IPS-18a (cell line): ENCODE results near the gene ZBTB20.
"Not testable (repeated sequence)": the region's sequence is repeated elsewhere in the genome, so short reads cannot be mapped to it uniquely, and the experiment has no call there.

Experiments used
- H3K27ac ChIP-seq: one replicate; pipeline ENCODE4 v1.5.1; 2013; ENCODE audit warnings: low read length
- H3K27me3 ChIP-seq: one replicate; pipeline ENCODE4 v1.6.1; 2013; ENCODE audit warnings: mild to moderate bottlenecking, low read length; ENCODE audit not compliant: control insufficient read depth, insufficient read depth
- H3K36me3 ChIP-seq: one replicate; pipeline ENCODE4 v1.6.1; 2013; ENCODE audit warnings: low read depth, low read length; ENCODE audit not compliant: control insufficient read depth
- H3K4me1 ChIP-seq: one replicate; pipeline ENCODE4 v1.6.1; 2013; ENCODE audit warnings: low read depth, low read length; ENCODE audit not compliant: control insufficient read depth
- H3K4me3 ChIP-seq: one replicate; pipeline ENCODE4 v1.5.1; 2013; ENCODE audit warnings: low read length
- H3K9ac ChIP-seq: one replicate; pipeline ENCODE4 v1.6.1; 2013; ENCODE audit warnings: mild to moderate bottlenecking, low read length, moderate library complexity
- H3K9me3 ChIP-seq: one replicate; pipeline ENCODE4 v1.6.1; 2013; ENCODE audit warnings: low read depth, low read length; ENCODE audit not compliant: control insufficient read depth

Gene ZBTB20

DNA sequence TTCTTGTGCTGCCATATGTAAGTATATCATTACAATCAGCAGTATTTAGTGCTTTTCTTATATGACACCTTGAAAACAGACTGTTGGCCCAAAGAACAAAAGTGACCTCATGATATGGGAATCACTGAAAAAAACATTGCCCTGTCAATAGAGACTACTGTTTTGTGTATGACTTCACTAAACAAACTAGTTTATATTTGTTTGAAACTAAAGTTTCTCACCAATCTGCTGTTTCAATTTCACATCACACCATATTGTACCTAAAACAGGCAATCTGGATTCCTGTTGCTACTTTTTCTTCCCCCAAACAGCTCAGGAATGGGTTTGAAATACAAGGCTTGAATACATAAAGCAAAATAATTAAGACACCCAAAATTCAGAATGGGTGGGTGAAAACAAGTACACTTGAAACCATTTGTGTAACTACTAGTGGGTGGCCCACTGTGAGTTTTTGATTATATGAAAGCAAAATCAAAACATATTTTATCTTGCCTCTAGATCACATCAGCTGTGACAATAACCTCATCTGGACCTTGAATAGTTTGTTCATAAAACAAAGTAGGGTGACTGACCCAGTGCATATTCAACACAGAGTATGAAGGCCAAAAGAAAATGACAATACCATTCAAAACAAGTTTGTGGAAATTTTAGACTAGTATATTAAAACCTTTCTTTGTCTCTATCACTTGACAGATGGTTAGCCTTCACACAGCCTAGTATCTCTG is 5.9 kb downstream of the ZBTB20 start:
- H3K4me3 ChIP-seq = no peak overlapping the region
- no peaks in the 10 kb centered on the region for H3K9me3 ChIP-seq
- H3K4me1 ChIP-seq = peaks cover 18% of the 10 kb centered on the region
- H3K36me3 ChIP-seq = no peaks in the 10 kb centered on the region
- no peak overlapping the region for H3K9ac ChIP-seq
- H3K27ac ChIP-seq = no peak overlapping the region
- H3K27me3 ChIP-seq = no peaks in the 10 kb centered on the region

DNA sequence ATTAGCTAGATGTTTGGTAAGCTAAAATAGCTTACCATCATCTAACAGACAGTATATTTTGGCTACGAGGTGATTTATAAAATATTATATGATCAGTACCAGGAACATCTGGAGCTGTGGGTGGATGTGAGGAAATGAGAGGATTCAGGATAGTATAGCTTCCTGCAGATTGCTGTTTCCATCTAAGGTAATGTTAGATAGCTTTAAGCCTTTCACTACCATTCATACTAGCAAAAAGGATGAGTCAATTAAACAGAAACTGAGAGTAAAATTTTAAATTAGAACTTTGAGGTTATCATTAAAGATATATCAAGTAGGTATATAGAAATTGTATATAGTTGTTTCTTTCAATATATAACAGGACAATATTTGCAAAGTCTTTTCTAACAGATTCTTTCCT is 8.0 kb downstream of the ZBTB20 start:
- Histone ChIP-seq H3K36me3 (no peaks in the 10 kb centered on the region), H3K9ac (no peak overlapping the region), H3K4me1 (peaks cover 14% of the 10 kb centered on the region), H3K4me3 (no peak overlapping the region), H3K9me3 (no peaks in the 10 kb centered on the region), H3K27me3 (no peaks in the 10 kb centered on the region), H3K27ac (no peak overlapping the region)

DNA sequence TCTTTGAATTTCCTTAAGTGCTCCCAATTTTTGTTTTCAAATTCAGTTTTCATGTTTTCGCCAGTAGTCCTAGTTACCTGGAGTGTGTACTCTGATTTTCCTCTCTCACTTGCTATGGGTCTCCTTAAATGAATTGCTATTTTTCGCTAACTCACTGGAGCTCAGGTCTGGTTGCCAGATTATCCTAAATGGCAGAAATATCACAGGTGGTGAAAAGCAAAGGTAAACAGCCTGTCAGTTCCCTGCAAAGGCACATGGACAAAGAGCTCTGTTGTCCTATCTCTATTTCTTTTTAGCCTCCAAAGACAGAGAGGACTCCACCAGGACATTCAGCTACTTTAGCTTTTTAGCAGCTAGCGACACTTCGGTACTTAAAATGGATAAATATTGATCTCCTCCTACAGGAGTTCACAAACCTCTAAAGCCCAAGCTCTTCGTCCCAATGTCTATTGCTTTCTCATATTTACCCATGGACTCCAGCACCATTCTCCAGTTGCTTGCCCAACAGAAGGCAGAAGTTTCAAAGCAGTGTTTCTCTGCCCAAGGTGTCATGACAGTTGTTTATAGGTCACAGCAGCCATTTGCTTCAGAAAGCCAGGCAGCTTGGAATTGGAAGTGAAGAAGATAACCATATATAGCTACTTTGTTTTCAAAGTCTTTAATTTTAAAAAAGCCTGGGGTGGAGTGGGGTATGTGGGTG is 12.3 kb downstream of the ZBTB20 start:
- no peak overlapping the region for H3K27ac ChIP-seq
- H3K27me3 ChIP-seq = no peaks in the 10 kb centered on the region
- no peaks in the 10 kb centered on the region for H3K9me3 ChIP-seq

DNA sequence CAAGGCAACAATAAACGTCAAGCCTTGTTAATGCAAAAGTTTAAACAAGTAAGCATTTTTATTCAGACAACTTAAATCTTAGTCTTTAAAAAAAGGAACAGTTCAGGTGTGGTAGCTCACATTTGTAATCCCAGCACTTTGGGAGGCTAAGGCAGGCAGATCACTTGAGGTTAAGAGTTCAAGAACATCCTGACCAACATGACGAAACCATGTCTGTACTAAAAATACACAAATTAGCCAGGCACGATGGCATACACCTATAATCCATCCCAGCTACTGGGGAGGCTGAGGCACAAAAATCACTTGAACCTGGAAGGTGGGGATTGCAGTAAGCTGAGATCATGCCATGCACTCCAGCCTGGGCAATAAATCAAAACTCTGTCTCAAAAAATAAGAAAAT is 19.9 kb downstream of the ZBTB20 start:
- Histone ChIP-seq H3K27me3 (no peaks in the 10 kb centered on the region), H3K9me3 (no peaks in the 10 kb centered on the region), H3K36me3 (no peaks in the 10 kb centered on the region), H3K27ac (no peak overlapping the region), H3K4me1 (no peaks in the 10 kb centered on the region), H3K9ac (no peak overlapping the region), H3K4me3 (no peak overlapping the region)

More for the DNA sequence above, 12.3 kb downstream of the ZBTB20 start:
- Histone ChIP-seq H3K4me1 (no peaks in the 10 kb centered on the region), H3K9ac (no peak overlapping the region), H3K36me3 (no peaks in the 10 kb centered on the region), H3K4me3 (no peak overlapping the region)

DNA sequence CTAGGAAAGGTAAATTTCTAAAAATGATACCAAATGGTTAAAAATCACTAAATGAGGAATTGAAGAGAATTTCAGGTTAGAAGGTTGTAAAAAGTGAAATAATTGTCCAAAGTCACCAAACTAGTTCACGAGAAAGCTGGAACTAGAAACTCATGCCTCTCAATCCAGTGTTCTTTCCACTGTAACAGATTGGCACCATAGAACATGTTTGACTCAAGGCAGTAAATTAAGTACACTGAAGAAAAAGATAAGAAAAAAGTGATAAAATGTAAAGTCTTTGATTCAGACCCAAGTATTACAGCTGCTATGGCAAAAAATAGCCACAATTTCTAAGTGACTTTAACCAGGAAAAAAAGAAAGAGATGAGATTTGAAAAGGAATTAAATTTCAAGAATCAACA is 26.5 kb downstream of the ZBTB20 start:
- Histone ChIP-seq H3K9ac (no peak overlapping the region), H3K9me3 (no peaks in the 10 kb centered on the region), H3K27me3 (no peaks in the 10 kb centered on the region), H3K27ac (no peak overlapping the region), H3K4me1 (no peaks in the 10 kb centered on the region), H3K4me3 (no peak overlapping the region), H3K36me3 (no peaks in the 10 kb centered on the region)

DNA sequence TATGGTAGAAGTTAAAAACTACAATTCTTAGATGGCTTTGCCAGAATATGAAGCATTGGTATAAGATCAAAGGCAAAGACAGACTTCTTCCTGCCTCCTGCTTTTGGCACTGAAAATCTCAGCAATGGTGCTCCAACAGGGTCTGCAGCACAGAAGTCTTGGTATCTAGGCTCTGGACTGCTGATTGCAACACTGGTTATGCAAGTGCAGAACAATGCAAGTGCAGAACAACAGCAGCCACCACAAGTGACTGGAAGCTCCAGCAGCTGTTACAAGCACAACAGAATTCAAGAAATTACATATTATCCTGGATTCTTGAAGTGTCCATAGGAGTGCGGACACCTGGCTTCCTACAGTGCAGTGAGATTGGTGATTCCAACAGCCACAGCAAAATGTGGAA is 33.7 kb downstream of the ZBTB20 start:
- Histone ChIP-seq H3K36me3 (no peaks in the 10 kb centered on the region), H3K9me3 (no peaks in the 10 kb centered on the region), H3K27me3 (no peaks in the 10 kb centered on the region), H3K4me1 (no peaks in the 10 kb centered on the region), H3K4me3 (no peak overlapping the region), H3K27ac (no peak overlapping the region), H3K9ac (no peak overlapping the region)

DNA sequence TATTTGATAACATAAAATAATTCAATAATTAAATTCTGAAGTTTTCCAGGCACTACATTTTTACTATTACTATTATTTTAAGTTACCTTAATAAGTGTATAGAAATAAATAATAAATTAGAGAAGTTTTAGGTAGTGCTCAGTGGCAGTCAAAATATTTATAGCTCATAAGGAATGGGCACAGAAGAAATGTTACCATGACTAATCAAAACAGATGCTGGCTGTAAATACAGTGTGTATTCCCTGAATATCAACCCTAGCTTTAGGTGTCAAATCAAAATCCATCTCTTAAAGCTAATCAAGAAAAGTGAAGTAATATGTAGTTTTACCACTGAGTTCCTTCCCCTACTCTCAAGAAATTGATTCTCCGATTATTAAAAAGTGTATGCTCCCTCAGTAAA is 35.5 kb downstream of the ZBTB20 start:
- H3K9me3 ChIP-seq = no peaks in the 10 kb centered on the region

DNA sequence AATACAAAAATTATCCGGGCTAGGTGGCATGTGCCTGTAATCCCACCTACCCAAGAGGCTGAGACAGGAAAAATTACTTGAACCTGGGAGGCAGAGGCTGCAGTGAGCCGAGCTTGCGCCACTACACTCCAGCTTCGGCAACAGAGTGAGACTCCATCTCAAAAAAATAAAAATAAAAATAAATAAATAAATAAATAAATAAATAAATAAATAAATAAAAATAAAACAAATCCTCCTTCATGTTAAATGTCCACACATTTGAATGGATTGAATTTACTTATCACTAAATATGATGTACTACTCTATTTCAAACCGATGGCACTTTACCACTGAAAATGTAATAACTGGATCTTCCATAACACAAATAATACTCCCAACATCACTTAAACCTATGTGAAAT is 36.3 kb downstream of the ZBTB20 start:
- H3K27ac ChIP-seq = no peak overlapping the region
- no peaks in the 10 kb centered on the region for H3K27me3 ChIP-seq
- no peak overlapping the region for H3K4me3 ChIP-seq
- no peaks in the 10 kb centered on the region for H3K4me1 ChIP-seq
- no peak overlapping the region for H3K9ac ChIP-seq
- no peaks in the 10 kb centered on the region for H3K36me3 ChIP-seq
- H3K9me3 ChIP-seq = no peaks in the 10 kb centered on the region

More for the DNA sequence above, 35.5 kb downstream of the ZBTB20 start:
- Histone ChIP-seq H3K27ac (no peak overlapping the region), H3K36me3 (no peaks in the 10 kb centered on the region), H3K4me3 (no peak overlapping the region), H3K9ac (no peak overlapping the region), H3K27me3 (no peaks in the 10 kb centered on the region), H3K4me1 (no peaks in the 10 kb centered on the region)

DNA sequence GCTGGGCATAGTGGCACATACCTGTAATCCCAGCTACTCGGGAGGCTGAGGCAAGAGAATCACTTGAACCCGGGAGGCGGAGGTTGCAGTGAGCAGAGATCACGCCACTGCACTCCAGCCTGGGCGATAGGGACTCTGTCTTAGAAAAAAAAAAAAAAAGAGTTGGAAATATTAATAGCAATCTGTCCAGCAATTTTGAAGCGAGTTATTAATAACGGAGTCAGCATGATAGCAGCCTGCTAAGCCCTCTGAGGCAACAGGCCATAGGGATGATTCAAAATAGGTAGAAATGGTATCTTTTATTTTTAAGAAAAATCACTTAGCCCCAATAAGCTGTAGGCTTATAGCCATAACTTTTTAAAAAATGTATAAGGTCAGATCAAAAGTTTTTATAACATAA is 37.0 kb downstream of the ZBTB20 start:
- H3K4me3 ChIP-seq, H3K4me1 ChIP-seq, H3K9ac ChIP-seq: not testable (repeated sequence)

DNA sequence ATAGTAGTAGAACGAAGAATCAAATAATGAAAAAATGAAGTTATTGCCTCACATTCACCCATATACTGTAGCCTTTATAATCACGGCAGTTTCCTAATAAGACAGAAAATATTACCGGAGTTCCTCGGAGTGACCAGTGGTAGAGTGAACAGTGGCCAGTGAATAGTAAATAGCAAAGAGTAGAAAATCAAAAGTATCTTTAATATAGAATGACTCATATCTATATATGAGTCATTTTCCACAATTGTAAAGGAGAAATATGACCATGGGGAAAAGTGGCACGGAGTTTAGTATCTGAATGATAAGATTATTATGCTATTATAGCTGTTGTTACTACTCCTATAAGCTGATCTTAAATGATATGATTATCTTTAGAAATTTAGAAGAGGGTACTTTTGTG is 38.5 kb downstream of the ZBTB20 start:
- no peaks in the 10 kb centered on the region for H3K36me3 ChIP-seq
- no peak overlapping the region for H3K27ac ChIP-seq
- H3K27me3 ChIP-seq = no peaks in the 10 kb centered on the region
- no peak overlapping the region for H3K4me3 ChIP-seq
- H3K9me3 ChIP-seq = peaks cover 5% of the 10 kb centered on the region
- H3K9ac ChIP-seq = no peak overlapping the region
- no peaks in the 10 kb centered on the region for H3K4me1 ChIP-seq

More for the DNA sequence above, 37.0 kb downstream of the ZBTB20 start:
- not testable (repeated sequence) for H3K9me3 ChIP-seq, H3K27me3 ChIP-seq, H3K36me3 ChIP-seq, H3K27ac ChIP-seq

DNA sequence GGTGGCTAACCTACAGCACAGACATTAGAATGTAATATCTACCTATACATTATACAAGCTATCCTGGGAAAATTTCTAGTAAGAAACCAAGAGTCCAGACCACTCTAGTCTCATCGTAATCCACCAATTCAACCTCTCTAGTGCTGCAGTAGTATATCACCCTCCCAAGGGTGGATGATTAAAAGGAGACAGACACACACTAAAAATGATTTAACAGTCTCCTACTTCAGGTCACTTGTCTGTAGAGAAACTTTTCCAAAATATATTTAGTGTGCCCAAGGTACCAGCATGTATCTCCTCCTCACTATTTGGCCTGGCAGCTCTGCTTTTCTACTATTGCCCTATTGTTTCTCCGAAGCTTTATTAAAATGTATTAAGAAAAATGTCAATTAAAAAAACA is 45.0 kb downstream of the ZBTB20 start:
- Histone ChIP-seq H3K9me3 (peaks cover 5% of the 10 kb centered on the region), H3K9ac (no peak overlapping the region)

DNA sequence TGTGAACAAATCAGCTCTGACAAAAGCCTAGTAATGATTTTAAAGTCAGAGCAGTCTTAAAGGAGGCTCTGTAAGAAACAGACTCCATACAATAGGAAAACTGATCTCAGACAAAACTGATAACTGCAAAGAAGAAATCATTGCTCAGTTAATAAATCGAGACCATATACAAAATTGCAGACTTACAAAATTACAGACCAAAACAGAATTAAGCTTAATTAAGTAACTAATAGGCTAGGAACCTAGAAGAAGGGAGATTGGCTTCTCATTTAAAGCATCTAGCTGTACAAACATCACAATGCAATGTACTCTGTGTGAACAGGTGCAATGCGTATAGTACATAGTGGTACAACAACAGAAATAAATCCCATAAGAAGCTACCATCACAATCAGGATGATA is 46.3 kb downstream of the ZBTB20 start:
- Histone ChIP-seq H3K27me3 (no peaks in the 10 kb centered on the region), H3K4me3 (no peak overlapping the region), H3K4me1 (no peaks in the 10 kb centered on the region), H3K27ac (no peak overlapping the region), H3K36me3 (no peaks in the 10 kb centered on the region), H3K9ac (no peak overlapping the region), H3K9me3 (peaks cover 5% of the 10 kb centered on the region)

More for the DNA sequence above, 45.0 kb downstream of the ZBTB20 start:
- H3K4me3 ChIP-seq = no peak overlapping the region
- H3K36me3 ChIP-seq = no peaks in the 10 kb centered on the region
- H3K27me3 ChIP-seq = no peaks in the 10 kb centered on the region
- H3K27ac ChIP-seq = no peak overlapping the region
- H3K4me1 ChIP-seq = no peaks in the 10 kb centered on the region
